AG10803 (cell line): Measurements from ENCODE around the gene NFYC.

Experiments
- DNase-seq: peaks from one replicate; pipeline ENCODE4 v3.0.0; 2010; ENCODE audit warnings: low read depth
- H3K4me3 ChIP-seq: 2 replicates; pipeline ENCODE4 v1.5.1; 2011; ENCODE audit warnings: mild to moderate bottlenecking, low read length, control low read depth
- TF ChIP-seq, protein P1 (sequence below): conservative IDR thresholded peaks from 2 replicates; pipeline ENCODE4 v1.5.1; 2011; ENCODE audit warnings: mild to moderate bottlenecking, low read length, control low read depth, inconsistent platforms

Gene NFYC

DNA sequence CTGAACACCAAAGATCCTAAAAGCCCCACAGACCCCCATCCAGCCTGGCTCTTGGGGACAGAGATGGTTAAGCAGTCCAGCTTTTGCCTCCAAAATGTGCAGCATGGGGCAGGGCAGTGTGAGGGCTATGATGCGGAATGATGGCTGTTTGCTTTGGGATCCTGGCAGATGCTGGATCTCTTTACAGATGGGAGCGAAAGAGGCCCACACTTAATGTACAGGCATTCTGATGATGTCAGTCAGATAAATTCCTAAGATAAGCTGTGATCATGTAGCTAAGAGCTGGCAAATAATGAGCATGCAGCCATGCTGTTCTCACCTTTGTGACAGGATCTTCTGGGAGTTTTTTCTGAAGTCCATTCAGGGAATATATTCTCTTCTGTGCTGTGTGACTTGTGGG is 74.5 kb downstream of the NFYC start:
- no peak overlapping the region for H3K4me3 ChIP-seq
- DNase-seq: no peak
- TF ChIP-seq, protein P1, sequence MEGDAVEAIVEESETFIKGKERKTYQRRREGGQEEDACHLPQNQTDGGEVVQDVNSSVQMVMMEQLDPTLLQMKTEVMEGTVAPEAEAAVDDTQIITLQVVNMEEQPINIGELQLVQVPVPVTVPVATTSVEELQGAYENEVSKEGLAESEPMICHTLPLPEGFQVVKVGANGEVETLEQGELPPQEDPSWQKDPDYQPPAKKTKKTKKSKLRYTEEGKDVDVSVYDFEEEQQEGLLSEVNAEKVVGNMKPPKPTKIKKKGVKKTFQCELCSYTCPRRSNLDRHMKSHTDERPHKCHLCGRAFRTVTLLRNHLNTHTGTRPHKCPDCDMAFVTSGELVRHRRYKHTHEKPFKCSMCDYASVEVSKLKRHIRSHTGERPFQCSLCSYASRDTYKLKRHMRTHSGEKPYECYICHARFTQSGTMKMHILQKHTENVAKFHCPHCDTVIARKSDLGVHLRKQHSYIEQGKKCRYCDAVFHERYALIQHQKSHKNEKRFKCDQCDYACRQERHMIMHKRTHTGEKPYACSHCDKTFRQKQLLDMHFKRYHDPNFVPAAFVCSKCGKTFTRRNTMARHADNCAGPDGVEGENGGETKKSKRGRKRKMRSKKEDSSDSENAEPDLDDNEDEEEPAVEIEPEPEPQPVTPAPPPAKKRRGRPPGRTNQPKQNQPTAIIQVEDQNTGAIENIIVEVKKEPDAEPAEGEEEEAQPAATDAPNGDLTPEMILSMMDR: no peak

DNA sequence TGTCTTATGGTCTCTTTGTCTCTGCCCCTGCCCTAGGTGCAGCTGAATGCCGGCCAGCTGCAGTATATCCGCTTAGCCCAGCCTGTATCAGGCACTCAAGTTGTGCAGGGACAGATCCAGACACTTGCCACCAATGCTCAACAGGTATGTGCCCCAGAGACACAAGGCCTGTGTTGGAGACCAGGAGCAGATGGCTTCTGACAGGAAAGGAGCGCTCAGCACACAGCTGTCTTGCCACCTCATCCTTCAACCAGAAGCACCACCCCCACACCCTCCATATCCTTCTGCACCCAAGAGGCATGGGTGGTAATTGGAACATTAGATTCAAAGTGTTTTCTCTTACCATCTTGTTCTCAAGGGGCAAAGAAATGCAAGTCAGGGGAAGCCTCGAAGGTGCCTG is 75.1 kb downstream of the NFYC start:
- TF ChIP-seq, protein P1: no peak
- DNase-seq: no peak
- no peak overlapping the region for H3K4me3 ChIP-seq

DNA sequence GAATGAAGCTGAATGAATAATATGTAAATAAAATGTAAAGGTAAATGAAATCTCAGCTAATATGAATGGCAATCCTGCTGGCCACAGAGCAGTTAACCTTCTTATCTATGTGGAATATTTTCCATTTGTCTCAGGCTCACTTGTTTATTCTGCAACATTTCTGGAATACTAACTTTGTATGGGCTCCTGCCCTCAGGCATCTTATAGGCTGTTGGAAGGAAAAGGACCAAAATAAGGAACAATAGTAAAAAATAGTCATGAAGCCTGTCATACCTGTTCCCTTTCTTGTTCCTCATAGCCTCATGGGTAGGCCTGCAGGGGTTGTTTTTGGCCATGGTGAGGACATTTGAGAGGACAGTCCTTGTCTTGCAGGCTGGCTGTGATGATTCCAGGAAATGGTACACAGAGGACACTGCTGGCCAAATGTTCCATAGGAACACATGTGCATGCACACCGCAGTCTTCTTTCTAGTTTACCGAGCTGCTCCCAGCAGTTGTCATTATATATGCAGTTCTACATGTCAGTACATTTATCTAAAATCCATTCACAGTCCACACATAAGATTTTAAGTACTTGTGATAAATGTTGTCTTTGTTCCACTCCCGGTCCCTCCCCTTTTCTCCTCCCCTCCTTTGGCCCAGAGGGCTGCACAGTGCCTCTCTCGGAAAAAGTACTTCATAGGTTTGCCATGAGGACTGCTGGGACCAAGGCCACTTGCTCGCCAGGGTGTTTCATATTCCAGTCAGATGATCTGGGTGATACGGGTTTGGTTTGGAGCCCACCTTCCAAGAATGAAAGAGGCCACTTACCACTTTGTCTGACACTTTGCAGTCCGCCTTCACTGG is 76.9 kb downstream of the NFYC start:
- TF ChIP-seq, protein P1: no peak
- DNase-seq: no peak

DNA sequence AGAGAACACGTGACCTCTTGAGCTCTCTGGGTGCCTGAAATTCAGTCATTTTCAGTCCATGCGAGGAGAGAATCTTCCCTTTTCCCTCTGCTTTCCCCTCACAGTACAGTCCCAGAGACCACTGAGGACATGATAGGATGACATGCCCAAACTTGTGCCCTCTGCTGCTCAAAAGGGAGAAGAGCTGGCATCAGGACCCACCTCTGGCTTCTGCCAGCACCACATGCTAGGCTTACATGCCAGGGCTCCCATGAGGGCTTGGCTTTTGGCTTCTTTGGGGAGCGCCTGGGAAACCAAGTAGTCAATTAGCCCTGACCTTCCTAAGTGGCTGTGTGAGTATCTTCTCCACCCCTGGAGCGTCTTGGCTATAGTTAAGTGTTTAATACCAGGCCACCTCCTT is 78.3 kb downstream of the NFYC start:
- DNase-seq: no peak
- TF ChIP-seq, protein P1: peak; percentile 33

More for the DNA sequence above, 76.9 kb downstream of the NFYC start:
- no peak overlapping the region for H3K4me3 ChIP-seq

DNA sequence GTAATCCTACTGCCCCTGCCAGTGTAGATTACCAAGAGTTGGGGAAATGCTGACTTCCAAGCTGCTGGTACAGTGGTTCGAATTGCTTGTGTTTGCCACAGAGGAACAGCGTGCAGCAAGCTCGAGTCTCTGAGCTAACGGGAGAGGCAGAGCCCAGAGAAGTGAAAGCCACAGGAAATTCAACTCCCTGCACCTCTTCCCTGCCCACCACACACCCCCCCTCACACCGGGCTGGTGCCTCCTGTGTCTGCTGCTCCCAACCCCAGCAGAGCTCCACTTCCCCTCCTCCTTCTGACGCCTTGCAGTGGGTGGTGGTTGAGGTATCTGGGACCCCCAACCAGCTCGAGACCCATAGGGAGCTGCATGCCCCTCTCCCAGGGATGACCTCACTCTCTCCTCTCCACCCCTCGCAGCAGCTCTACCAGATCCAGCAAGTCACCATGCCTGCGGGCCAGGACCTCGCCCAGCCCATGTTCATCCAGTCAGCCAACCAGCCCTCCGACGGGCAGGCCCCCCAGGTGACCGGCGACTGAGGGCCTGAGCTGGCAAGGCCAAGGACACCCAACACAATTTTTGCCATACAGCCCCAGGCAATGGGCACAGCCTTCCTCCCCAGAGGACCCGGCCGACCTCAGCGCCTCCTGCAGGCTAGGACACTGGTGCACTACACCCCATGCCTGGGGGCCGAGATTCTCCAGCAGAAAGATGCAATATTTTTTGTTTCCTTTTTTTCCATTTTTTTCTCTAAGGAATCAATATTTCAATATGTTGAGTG is 79.0 kb downstream of the NFYC start:
- TF ChIP-seq, protein P1: no peak
- H3K4me3 ChIP-seq: no peak overlapping the region
- no peak for DNase-seq

More for the DNA sequence above, 78.3 kb downstream of the NFYC start:
- H3K4me3 ChIP-seq: no peak overlapping the region

DNA sequence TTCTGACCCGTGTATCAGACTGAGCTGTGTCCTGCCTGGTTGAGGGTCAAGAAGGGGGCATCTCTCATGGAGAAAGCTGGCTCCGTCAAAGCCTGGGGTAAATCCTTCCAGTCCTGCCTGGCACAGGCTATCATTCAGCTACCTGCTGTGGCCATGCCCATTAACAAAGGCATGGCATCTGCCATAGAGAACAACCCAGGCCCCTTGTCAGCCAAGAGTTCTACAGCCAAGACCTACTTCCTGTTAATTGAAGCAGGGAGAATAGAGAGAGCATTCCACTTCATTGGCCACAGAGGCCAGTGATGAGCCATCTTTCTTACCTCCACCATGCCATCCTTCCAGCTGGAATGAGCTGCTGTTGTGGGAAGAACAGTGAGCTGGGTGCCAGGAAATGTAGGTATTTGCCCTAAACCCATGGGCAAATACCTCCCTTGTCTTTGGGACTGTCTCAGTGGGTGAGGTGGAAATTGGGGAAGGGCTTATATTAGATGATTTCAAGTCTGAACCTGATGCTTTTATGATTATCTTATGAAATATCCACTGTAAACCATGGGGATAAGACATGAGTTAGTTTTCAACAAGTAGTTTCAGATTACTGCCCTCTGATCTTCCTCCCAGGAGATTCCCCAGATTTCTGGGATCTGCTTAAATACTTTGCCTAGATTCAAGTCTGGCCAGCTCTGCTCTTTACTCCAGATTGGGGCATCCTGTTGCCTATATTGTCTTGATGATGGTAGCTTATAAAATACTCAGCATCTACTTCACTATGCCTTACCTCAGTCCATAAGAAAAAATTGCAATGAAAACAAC is 80.8 kb downstream of the NFYC start:
- H3K4me3 ChIP-seq: no peak overlapping the region
- TF ChIP-seq, protein P1: no peak
- DNase-seq: no peak
